ENCODE results near the gene ARHGAP6. TPM values are rescaled to one million over a fixed set of nuclear protein-coding genes. Genes with fewer than 3 reads are reported as not detected.

ARHGAP6 gene
- total RNA-seq, 1 experiment from 2014 or later, result not detected

- intact Hi-C loops (cut with micrococcal nuclease), result no loop called here
- Mint-ChIP-seq H3K9me3 (ENCODE audit: unreplicated experiment) (no peaks in the 10 kb centered on the region), H3K4me1 (ENCODE audit: insufficient read depth, unreplicated experiment) (no peaks in the 10 kb centered on the region), H3K27ac (ENCODE audit: low read depth, unreplicated experiment) (no peak overlapping the region), H3K36me3 (ENCODE audit: insufficient read depth, unreplicated experiment) (no peaks in the 10 kb centered on the region), H3K4me3 (ENCODE audit: unreplicated experiment) (no peak overlapping the region), H3K27me3 (ENCODE audit: insufficient read depth, unreplicated experiment) (peaks cover 67% of the 10 kb centered on the region)
- no peak for DNase-seq (ENCODE audit: unreplicated experiment)
- ChIA-PET CTCF (interaction anchor here (0.7 kb wide), 1 partner anchor 1695 kb away, joined by 3 read pairs; no protein-coding TSS in a partner anchor), POLR2A (interaction anchor here (0.6 kb wide), 1 partner anchor 1139 kb away, joined by 3 read pairs; no protein-coding TSS in a partner anchor)
- BruUV-seq (replicated peaks), result no TSS peak
- TF ChIP-seq CTCF (IDR thresholded peaks at IDR 0.05; ENCODE audit: unreplicated experiment), result no peak
Observed at GRCh38 chrX:11484290-11484689, 181.4 kb downstream of the ARHGAP6 start.

GRCh38 chrX:11481035-11481434, 184.7 kb downstream of the ARHGAP6 start:
- no peak overlapping the region for H3K4me3 Mint-ChIP-seq (ENCODE audit: unreplicated experiment)
- POLR2A ChIA-PET, result no interaction called here
- no peaks in the 10 kb centered on the region for H3K4me1 Mint-ChIP-seq (ENCODE audit: insufficient read depth, unreplicated experiment)
- H3K36me3 Mint-ChIP-seq (ENCODE audit: insufficient read depth, unreplicated experiment), result no peaks in the 10 kb centered on the region
- BruUV-seq (replicated peaks), result no TSS peak
- DNase-seq (ENCODE audit: unreplicated experiment), result no peak
- CTCF ChIA-PET, result interaction anchor here (0.9 to 1.9 kb wide), 4 partner anchors 11 to 335 kb away, joined by 3 to 10 read pairs (median 3); no protein-coding TSS in a partner anchor
- peaks cover 80% of the 10 kb centered on the region for H3K27me3 Mint-ChIP-seq (ENCODE audit: insufficient read depth, unreplicated experiment)
- H3K9me3 Mint-ChIP-seq (ENCODE audit: unreplicated experiment), result no peaks in the 10 kb centered on the region
- intact Hi-C loops (cut with micrococcal nuclease), result no loop called here
- no peak overlapping the region for H3K27ac Mint-ChIP-seq (ENCODE audit: low read depth, unreplicated experiment)
- TF ChIP-seq CTCF (IDR thresholded peaks at IDR 0.05; ENCODE audit: unreplicated experiment), result no peak

- H3K4me3 Mint-ChIP-seq (ENCODE audit: unreplicated experiment), result no peak overlapping the region
- BruUV-seq (replicated peaks), result no TSS peak
- no peaks in the 10 kb centered on the region for H3K4me1 Mint-ChIP-seq (ENCODE audit: insufficient read depth, unreplicated experiment)
- H3K27ac Mint-ChIP-seq (ENCODE audit: low read depth, unreplicated experiment), result no peak overlapping the region
- peaks cover 83% of the 10 kb centered on the region for H3K27me3 Mint-ChIP-seq (ENCODE audit: insufficient read depth, unreplicated experiment)
- intact Hi-C loops (cut with micrococcal nuclease), result no loop called here
- ChIA-PET POLR2A (no interaction called here), CTCF (interaction anchor here (0.9 to 1.9 kb wide), 3 partner anchors 10 to 99 kb away, joined by 3 to 10 read pairs (median 3); no protein-coding TSS in a partner anchor)
- H3K36me3 Mint-ChIP-seq (ENCODE audit: insufficient read depth, unreplicated experiment), result no peaks in the 10 kb centered on the region
- no peaks in the 10 kb centered on the region for H3K9me3 Mint-ChIP-seq (ENCODE audit: unreplicated experiment)
- TF ChIP-seq CTCF (IDR thresholded peaks at IDR 0.05; ENCODE audit: unreplicated experiment), result no peak
- DNase-seq (ENCODE audit: unreplicated experiment), result no peak
Observed at GRCh38 chrX:11480626-11481025, 185.1 kb downstream of the ARHGAP6 start.

GRCh38 chrX:11478911-11479310, 186.8 kb downstream of the ARHGAP6 start:
- Mint-ChIP-seq H3K4me1 (ENCODE audit: insufficient read depth, unreplicated experiment) (no peaks in the 10 kb centered on the region), H3K27me3 (ENCODE audit: insufficient read depth, unreplicated experiment) (peaks cover 81% of the 10 kb centered on the region), H3K36me3 (ENCODE audit: insufficient read depth, unreplicated experiment) (no peaks in the 10 kb centered on the region), H3K9me3 (ENCODE audit: unreplicated experiment) (no peaks in the 10 kb centered on the region), H3K27ac (ENCODE audit: low read depth, unreplicated experiment) (no peak overlapping the region), H3K4me3 (ENCODE audit: unreplicated experiment) (no peak overlapping the region)
- CTCF ChIA-PET, result interaction anchor here (0.5 to 0.6 kb wide), 2 partner anchors 55 to 57 kb away, joined by 3 to 4 read pairs; no protein-coding TSS in a partner anchor
- DNase-seq (ENCODE audit: unreplicated experiment), result no peak
- no TSS peak for BruUV-seq (replicated peaks)
- intact Hi-C loops (cut with micrococcal nuclease), result loop anchor here (10.0 kb wide), 1 partner anchor 94 kb away; no protein-coding TSS in a partner anchor
- no peak for TF ChIP-seq CTCF (IDR thresholded peaks at IDR 0.05; ENCODE audit: unreplicated experiment)
- POLR2A ChIA-PET, result interaction anchor here (1.1 kb wide), 1 partner anchor 22 kb away, joined by 3 read pairs; no protein-coding TSS in a partner anchor

All from MCF 10A (cell line).